NCI-H146 treated with DMSO at 0.1 percent for 48 hours (cell line): ENCODE data around the gene TTBK1.

Experiments
- DNase-seq: peaks from one replicate; lab custom pipeline; 2025; ENCODE audit not compliant: unreplicated experiment; lab: John Stamatoyannopoulos, UW

The TTBK1 gene

GRCh38 chr6:43222418-43223059 lies 20.7 kb upstream of the TTBK1 start:
- no peak for DNase-seq

- no peak for DNase-seq
Observed at GRCh38 chr6:43223175-43223574, 20.1 kb upstream of the TTBK1 start.

- DNase-seq: no peak
Observed at GRCh38 chr6:43226192-43226851, 17.0 kb upstream of the TTBK1 start.

- peak; percentile 64 for DNase-seq
Observed at GRCh38 chr6:43228951-43229802, 14.1 kb upstream of the TTBK1 start, which contains the start of gene DNPH1. DNPH1 (minus strand) TSS chr6:43229481; CDS start chr6:43229456, 25 bp downstream.

- no peak for DNase-seq
Observed at GRCh38 chr6:43229803-43230620, 13.3 kb upstream of the TTBK1 start.

GRCh38 chr6:43231053-43231452 lies 12.2 kb upstream of the TTBK1 start:
- DNase-seq: no peak

GRCh38 chr6:43231735-43232450 lies 11.4 kb upstream of the TTBK1 start:
- no peak for DNase-seq

- DNase-seq: no peak
Observed at GRCh38 chr6:43235841-43236240, 7.4 kb upstream of the TTBK1 start.

GRCh38 chr6:43239054-43239453 lies 4.2 kb upstream of the TTBK1 start:
- no peak for DNase-seq

GRCh38 chr6:43240950-43241349 lies 2.3 kb upstream of the TTBK1 start:
- DNase-seq: no peak

GRCh38 chr6:43241446-43241845 lies 1.8 kb upstream of the TTBK1 start:
- no peak for DNase-seq

GRCh38 chr6:43243664-43244321 lies 512 bp downstream of the TTBK1 start:
- DNase-seq: peak; percentile 15

- DNase-seq: peak; percentile 97
Observed at GRCh38 chr6:43246301-43247113, 3.2 kb downstream of the TTBK1 start.

GRCh38 chr6:43247114-43247999 lies 4.1 kb downstream of the TTBK1 start:
- peak; percentile 97 for DNase-seq

GRCh38 chr6:43248101-43248500 lies 4.8 kb downstream of the TTBK1 start:
- DNase-seq: no peak

- no peak for DNase-seq
Observed at GRCh38 chr6:43248791-43249190, 5.5 kb downstream of the TTBK1 start.

GRCh38 chr6:43250992-43251373 lies 7.7 kb downstream of the TTBK1 start:
- no peak for DNase-seq

- no peak for DNase-seq
Observed at GRCh38 chr6:43253401-43253800, 10.1 kb downstream of the TTBK1 start.
